K562 (cell line): Measurements from ENCODE around the gene GANAB. TPM values are rescaled to one million over a fixed set of nuclear protein-coding genes. Genes with fewer than 3 reads are reported as not detected.

ENCODE experiments used
- BHLHE40 ChIP-seq: IDR thresholded peaks from 2 replicates; pipeline ENCODE4 v1.6.1; 2011; ENCODE audit warnings: low read length, improper control_type of control experiment
- CLOCK ChIP-seq: fragments of 250-450 bp; sonication (Bioruptor Pico); IDR thresholded peaks from 2 replicates; pipeline ENCODE4 v1.4.0; 2020; ENCODE audit warnings: mild to moderate bottlenecking, moderate library complexity, borderline replicate concordance
- DNMT1 ChIP-seq: fragments of 450-650 bp; IDR thresholded peaks from 2 replicates; pipeline ENCODE4 v1.6.1; 2016; ENCODE audit warnings: antibody characterized with exemption, mild to moderate bottlenecking
- E2F4 ChIP-seq: sonication (generic); formaldehyde crosslinking; IDR thresholded peaks from 2 replicates; pipeline ENCODE4 v1.8.0; 2022; ENCODE audit warnings: mild to moderate bottlenecking, low read depth, missing genetic modification reagents
- ERF ChIP-seq: fragments of 450-650 bp; formaldehyde crosslinking; IDR thresholded peaks from 2 replicates; pipeline ENCODE4 v1.4.0; 2020; ENCODE audit warnings: mild to moderate bottlenecking, mixed read lengths
- GATAD2B ChIP-seq: fragments of 450-650 bp; IDR thresholded peaks from 2 replicates; pipeline ENCODE4 v1.6.1; 2017; ENCODE audit warnings: mild to moderate bottlenecking, borderline replicate concordance
- NR2F6 ChIP-seq: fragments of 450-650 bp; formaldehyde crosslinking; IDR thresholded peaks from 2 replicates; pipeline ENCODE4 v1.4.0; 2020; ENCODE audit warnings: mild to moderate bottlenecking
- RERE ChIP-seq: sonication (generic); formaldehyde crosslinking; IDR thresholded peaks from 2 replicates; pipeline ENCODE4 v1.8.0; 2023; ENCODE audit warnings: missing genetic modification reagents, mild to moderate bottlenecking, borderline replicate concordance
- SNRNP70 ChIP-seq: fragments of 200-400 bp; formaldehyde crosslinking; optimal IDR thresholded peaks from 2 replicates; pipeline ENCODE3; 2017; ENCODE audit warnings: low read depth, low read length
- STAT5A ChIP-seq: IDR thresholded peaks from 2 replicates; pipeline ENCODE4 v1.6.1; 2012; ENCODE audit warnings: low read length, inconsistent platforms, borderline replicate concordance
- TARDBP ChIP-seq: fragments of 450-650 bp; IDR thresholded peaks from 2 replicates; pipeline ENCODE4 v1.6.1; 2016
- TRIM24 ChIP-seq, 2 experiments: fragments of 450-650 bp; IDR thresholded peaks; 2 replicates each; pipeline ENCODE4 v1.6.1; 2016
- ZBTB49 ChIP-seq: sonication (generic); formaldehyde crosslinking; IDR thresholded peaks from 2 replicates; pipeline ENCODE4 v1.8.0; 2022; ENCODE audit warnings: missing genetic modification reagents, mild to moderate bottlenecking, borderline replicate concordance
- ZNF121 ChIP-seq: sonication (generic); formaldehyde crosslinking; conservative IDR thresholded peaks from 2 replicates; pipeline ENCODE4 v1.8.0; 2022; ENCODE audit warnings: missing genetic modification reagents
- ZNF766 ChIP-seq: fragments of 200-800 bp; sonication (Bioruptor generic); conservative IDR thresholded peaks from 2 replicates; pipeline ENCODE4 v1.6.1; 2016; ENCODE audit warnings: missing genetic modification characterization, missing compliant biosample characterization
- polyA plus RNA-seq, 8 experiments: library from polyadenylated mRNA; depleted of rRNA in 4 of 8; stranded (reverse) in 5 of 8; unstranded in 3 of 8; fragments of >200 nt; fragmentation: Nextera tagmentation in 2 of 8; fragmentation: Illumina TruSeq in 1 of 8; extraction: Ambion mirVana in 2 of 8; extraction: Trizol in 1 of 8; gene quantifications; 2 replicates each; pipeline versions ENCODE4 v1.2.1 to v1.2.3, GENCODE V29; 2011 to 2014; ENCODE audit warnings: inconsistent platforms in 1 of 8, missing spikeins in 1 of 8
- total RNA-seq, 7 experiments: library from RNA; depleted of rRNA in 6 of 7; stranded (reverse); fragments of >200 nt in 6 of 7; fragmentation: Illumina TruSeq in 2 of 7; extraction: Trizol in 2 of 7; gene quantifications; 2 replicates each; pipeline versions ENCODE4 v1.2.1 to v1.2.3, GENCODE V29; 2011 to 2021; ENCODE audit warnings: low replicate concordance in 1 of 7

The GANAB gene
- total and polyA plus RNA-seq, 9 of the 15 experiments (the other 6 are each of a cell fraction or from before 2014, with no cell fraction given), result 6.5 to 284 (median 161) TPM

- TF ChIP-seq NR2F6 (no peak), RERE (CRISPR knock-in tag) (no peak), TRIM24 (IDR thresholded peaks at IDR 0.05) (no peak), ZBTB49 (CRISPR knock-in tag) (no peak), ZNF121 (CRISPR knock-in tag) (no peak), SNRNP70 (no peak), BHLHE40 (peak; percentile 60; the same call in 1 of the 2 replicates), CLOCK (no peak), GATAD2B (no peak), DNMT1 (no peak), ERF (CRISPR knock-in tag) (peak; percentile 30; the same call in 1 of the 2 replicates), TARDBP (no peak; the same call in 1 of the 2 replicates), E2F4 (CRISPR knock-in tag) (peak; percentile 44; the same call in 1 of the 2 replicates), ZNF766 (CRISPR knock-in tag) (no peak; the same call in 1 of the 2 replicates), STAT5A (no peak)
Measured at GRCh38 chr11:62671608-62672389, 25.4 kb upstream of the GANAB start, which contains the start of the genes LBHD1 and UQCC3 (continued).
